GM12801 (cell line): ENCODE measurements around the gene ATCAY.

Experiments
- CTCF ChIP-seq: IDR thresholded peaks from one replicate; pipeline ENCODE4 v1.5.1; 2011; ENCODE audit warnings: control low read depth; ENCODE audit not compliant: insufficient read length; ENCODE audit errors: extremely low read depth

ATCAY gene

GRCh38 chr19:3860499-3860898 lies 20.0 kb upstream of the ATCAY start:
- no peak for TF ChIP-seq CTCF

- TF ChIP-seq CTCF, result no peak
These were observed 17.5 kb upstream of the ATCAY start for GRCh38 chr19:3862826-3863500.

GRCh38 chr19:3863648-3864047 lies 16.8 kb upstream of the ATCAY start:
- no peak for TF ChIP-seq CTCF

GRCh38 chr19:3866910-3867638 lies 13.4 kb upstream of the ATCAY start:
- TF ChIP-seq CTCF, result no peak

GRCh38 chr19:3867971-3868769 lies 12.3 kb upstream of the ATCAY start:
- no peak for TF ChIP-seq CTCF

- no peak for TF ChIP-seq CTCF
These were observed 11.6 kb upstream of the ATCAY start, which contains the start of gene ZFR2 for GRCh38 chr19:3868770-3869456. ZFR2 (minus strand) TSS chr19:3869038; CDS start chr19:3869017, 21 bp downstream.

- TF ChIP-seq CTCF, result no peak
These were observed 7.3 kb upstream of the ATCAY start for GRCh38 chr19:3873151-3873550.
